ENCODE measurements around the gene GTF3C1.

Gene GTF3C1

GRCh38 chr16:27421961-27422740 lies 127.6 kb downstream of the GTF3C1 start:
- DNase-seq, result no peak

- no peak for DNase-seq
These were observed 132.6 kb downstream of the GTF3C1 start for GRCh38 chr16:27417047-27417671.

- no peak for DNase-seq
These were observed 134.8 kb downstream of the GTF3C1 start for GRCh38 chr16:27414788-27415431.

DNA sequence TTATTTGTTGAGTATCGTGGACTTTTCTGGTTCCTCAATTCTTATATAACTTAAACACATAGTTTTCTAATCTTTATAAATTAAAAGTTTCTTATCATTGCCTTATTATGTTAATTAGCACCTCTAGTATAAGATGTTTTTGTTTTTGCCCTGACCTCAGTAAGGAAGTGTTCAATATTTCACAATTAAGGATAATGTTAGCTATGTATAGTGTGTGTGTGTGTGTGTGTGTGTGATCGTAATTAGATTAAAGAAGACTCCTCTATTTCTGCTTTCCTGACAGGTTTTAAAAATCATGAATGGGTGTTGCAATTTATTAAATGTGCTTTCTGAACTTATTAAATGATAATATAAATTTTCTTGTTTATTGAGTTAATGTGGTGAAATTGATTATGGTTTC lies 135.8 kb downstream of the GTF3C1 start:
- DNase-seq, result no peak

DNA sequence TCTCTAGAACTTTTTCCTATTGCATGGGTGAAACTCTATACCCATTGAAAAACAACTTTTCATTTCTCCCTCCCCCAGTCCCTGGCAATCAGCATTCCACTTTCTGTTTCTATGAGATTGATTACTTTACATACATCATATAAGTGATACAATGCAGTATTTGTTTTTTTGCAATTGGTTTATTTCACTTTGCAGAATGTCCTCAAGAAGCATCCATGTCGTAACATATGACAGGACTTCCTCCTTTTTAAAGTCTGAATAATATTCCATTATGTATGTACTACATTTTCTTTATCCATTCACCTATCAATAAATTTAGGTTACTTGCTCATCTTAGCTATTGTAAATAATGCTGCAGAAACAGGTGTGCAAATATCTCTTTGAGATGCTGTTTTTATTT lies 139.0 kb downstream of the GTF3C1 start:
- no peak for DNase-seq

All from COR-L47 (cell line).